ENCODE data around the gene GAS2L3. TPM values are rescaled to one million over a fixed set of nuclear protein-coding genes. Genes with fewer than 3 reads are reported as not detected.

GAS2L3 gene
- total RNA-seq, 1 experiment from 2014 or later, result 27.2 TPM

- ChIA-PET CTCF (interaction anchor here (0.6 to 1.1 kb wide), 5 partner anchors 156 to 324 kb away, joined by 3 to 5 read pairs (median 3); no protein-coding TSS in a partner anchor), POLR2A (no interaction called here)
- no peaks in the 10 kb centered on the region for H3K27me3 ChIP-seq (replicated peaks; ENCODE audit: control insufficient read depth, insufficient read depth, low read length)
- no peaks in the 10 kb centered on the region for H3K36me3 ChIP-seq (ENCODE audit: control insufficient read depth, insufficient read depth, low read length)
- H3K27ac Mint-ChIP-seq (ENCODE audit: unreplicated experiment), result no peak overlapping the region
- intact Hi-C loops (cut with micrococcal nuclease; ENCODE audit: unreplicated experiment), result loop anchor here (1.0 kb wide), 4 partner anchors 162 to 744 kb away; no protein-coding TSS in a partner anchor
- DNase-seq, result peak in 1 of 2 experiments; percentile 4
- H3K4me3 ChIP-seq (ENCODE audit: low read depth, low read length), result no peak overlapping the region
- no peaks in the 10 kb centered on the region for H3K4me1 ChIP-seq
- H3K27me3 Mint-ChIP-seq (ENCODE audit: insufficient read depth, unreplicated experiment), result peaks cover 3% of the 10 kb centered on the region
- no peak for TF ChIP-seq CTCF (IDR thresholded peaks at IDR 0.05; ENCODE audit: insufficient read depth in 1 of 2, low read depth in 1 of 2, low read length in 1 of 2, severe bottlenecking in 1 of 2, unreplicated experiment in 1 of 2)
- H3K9me3 Mint-ChIP-seq (ENCODE audit: unreplicated experiment), result no peaks in the 10 kb centered on the region
- H3K9me3 ChIP-seq, result no peaks in the 10 kb centered on the region
- H3K4me3 Mint-ChIP-seq (ENCODE audit: unreplicated experiment), result no peak overlapping the region
- H3K36me3 Mint-ChIP-seq (ENCODE audit: insufficient read depth, unreplicated experiment), result peaks cover 4% of the 10 kb centered on the region
- H3K4me1 Mint-ChIP-seq (ENCODE audit: low read depth, unreplicated experiment), result no peaks in the 10 kb centered on the region
- BruUV-seq (replicated peaks), result no TSS peak
Observed at GRCh38 chr12:100553936-100554335, 19.5 kb upstream of the GAS2L3 start.

- POLR2A ChIA-PET, result no interaction called here
- CTCF ChIA-PET, result interaction anchor here (1.0 kb wide), 1 partner anchor 157 kb away, joined by 3 read pairs; no protein-coding TSS in a partner anchor
Observed at GRCh38 chr12:100554608-100555077, 18.8 kb upstream of the GAS2L3 start.

GRCh38 chr12:100555722-100556121 is 17.8 kb upstream of the GAS2L3 start:
- Histone ChIP-seq H3K36me3 (ENCODE audit: control insufficient read depth, insufficient read depth, low read length) (no peaks in the 10 kb centered on the region), H3K4me1 (no peaks in the 10 kb centered on the region), H3K27me3 (replicated peaks; ENCODE audit: control insufficient read depth, insufficient read depth, low read length) (no peaks in the 10 kb centered on the region), H3K9me3 (no peaks in the 10 kb centered on the region), H3K4me3 (ENCODE audit: low read depth, low read length) (no peak overlapping the region)
- Mint-ChIP-seq H3K9me3 (ENCODE audit: unreplicated experiment) (no peaks in the 10 kb centered on the region), H3K36me3 (ENCODE audit: insufficient read depth, unreplicated experiment) (peaks cover 4% of the 10 kb centered on the region), H3K4me1 (ENCODE audit: low read depth, unreplicated experiment) (no peaks in the 10 kb centered on the region), H3K27ac (ENCODE audit: unreplicated experiment) (no peak overlapping the region), H3K4me3 (ENCODE audit: unreplicated experiment) (no peak overlapping the region), H3K27me3 (ENCODE audit: insufficient read depth, unreplicated experiment) (peaks cover 5% of the 10 kb centered on the region)
- CTCF ChIA-PET, result no interaction called here
- POLR2A ChIA-PET, result no interaction called here
- intact Hi-C loops (cut with micrococcal nuclease; ENCODE audit: unreplicated experiment), result no loop called here
- DNase-seq, result no peak
- TF ChIP-seq CTCF (IDR thresholded peaks at IDR 0.05; ENCODE audit: insufficient read depth in 1 of 2, low read depth in 1 of 2, low read length in 1 of 2, severe bottlenecking in 1 of 2, unreplicated experiment in 1 of 2), result no peak
- no TSS peak for BruUV-seq (replicated peaks)

More at GRCh38 chr12:100554608-100555077, 18.8 kb upstream of the GAS2L3 start:
- intact Hi-C loops (cut with micrococcal nuclease; ENCODE audit: unreplicated experiment), result loop anchor here (1.0 kb wide), 4 partner anchors 162 to 744 kb away; no protein-coding TSS in a partner anchor
- Mint-ChIP-seq H3K27me3 (ENCODE audit: insufficient read depth, unreplicated experiment) (peaks cover 2% of the 10 kb centered on the region), H3K4me1 (ENCODE audit: low read depth, unreplicated experiment) (no peaks in the 10 kb centered on the region), H3K9me3 (ENCODE audit: unreplicated experiment) (no peaks in the 10 kb centered on the region), H3K27ac (ENCODE audit: unreplicated experiment) (no peak overlapping the region), H3K4me3 (ENCODE audit: unreplicated experiment) (no peak overlapping the region), H3K36me3 (ENCODE audit: insufficient read depth, unreplicated experiment) (peaks cover 4% of the 10 kb centered on the region)
- H3K4me1 ChIP-seq, result no peaks in the 10 kb centered on the region
- no TSS peak for BruUV-seq (replicated peaks)
- no peak overlapping the region for H3K4me3 ChIP-seq (ENCODE audit: low read depth, low read length)
- H3K9me3 ChIP-seq, result no peaks in the 10 kb centered on the region
- H3K27me3 ChIP-seq (replicated peaks; ENCODE audit: control insufficient read depth, insufficient read depth, low read length), result no peaks in the 10 kb centered on the region
- peak; percentile 86 to 96 for TF ChIP-seq CTCF (IDR thresholded peaks at IDR 0.05; ENCODE audit: insufficient read depth in 1 of 2, low read depth in 1 of 2, low read length in 1 of 2, severe bottlenecking in 1 of 2, unreplicated experiment in 1 of 2)
- no peaks in the 10 kb centered on the region for H3K36me3 ChIP-seq (ENCODE audit: control insufficient read depth, insufficient read depth, low read length)
- peak; percentile 40 to 83 for DNase-seq
